Vagina (tissue), 2 donors: ENCODE measurements around the gene PAQR7.

Experiments used
- POLR2A ChIP-seq, 2 donors: fragments of 450-650 bp; IDR thresholded peaks; one replicate each; pipeline ENCODE4 v1.6.1; 2017; ENCODE audit warnings: antibody characterized with exemption in 2 of 2, mild to moderate bottlenecking in 2 of 2, moderate library complexity in 2 of 2
- POLR2AphosphoS5 ChIP-seq, 2 donors: sonication (generic); formaldehyde crosslinking; IDR thresholded peaks; one replicate each; pipeline ENCODE4 v1.9.0; 2017; ENCODE audit warnings: antibody characterized with exemption in 2 of 2, mild to moderate bottlenecking in 2 of 2, low read depth in 1 of 2; ENCODE audit not compliant: insufficient read depth in 1 of 2
- TF ChIP-seq, protein P1 (sequence below), 3 experiments: fragments of 450-650 bp in 2 of 3; fragments of 200-600 bp in 1 of 3; sonication (generic) in 1 of 3; IDR thresholded peaks; one replicate each; pipeline ENCODE4 v1.5.1; 2017 to 2019; ENCODE audit warnings: antibody characterized with exemption in 3 of 3, mild to moderate bottlenecking in 2 of 3, moderate library complexity in 2 of 3

DNA sequence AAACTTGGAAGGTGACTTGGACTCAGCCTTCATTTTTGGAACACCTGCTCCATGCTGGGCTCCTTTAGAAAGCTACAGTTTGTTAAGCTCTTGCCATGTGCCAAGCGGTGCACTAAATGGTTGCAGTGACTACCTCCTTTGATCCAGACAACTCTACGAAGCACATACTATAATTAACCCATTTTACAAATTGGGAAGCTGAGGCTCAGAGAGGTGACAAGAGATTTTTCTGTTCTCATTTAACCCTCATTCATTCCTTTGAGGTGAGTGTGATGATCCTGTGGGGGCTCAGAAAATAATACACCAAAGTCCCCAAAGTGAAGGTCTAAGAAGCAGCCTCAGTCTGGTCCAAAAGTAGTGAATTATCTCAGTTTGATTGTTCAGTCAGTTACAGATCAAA lies 1.6 kb upstream of the PAQR7 start:
- TF ChIP-seq, protein P1, sequence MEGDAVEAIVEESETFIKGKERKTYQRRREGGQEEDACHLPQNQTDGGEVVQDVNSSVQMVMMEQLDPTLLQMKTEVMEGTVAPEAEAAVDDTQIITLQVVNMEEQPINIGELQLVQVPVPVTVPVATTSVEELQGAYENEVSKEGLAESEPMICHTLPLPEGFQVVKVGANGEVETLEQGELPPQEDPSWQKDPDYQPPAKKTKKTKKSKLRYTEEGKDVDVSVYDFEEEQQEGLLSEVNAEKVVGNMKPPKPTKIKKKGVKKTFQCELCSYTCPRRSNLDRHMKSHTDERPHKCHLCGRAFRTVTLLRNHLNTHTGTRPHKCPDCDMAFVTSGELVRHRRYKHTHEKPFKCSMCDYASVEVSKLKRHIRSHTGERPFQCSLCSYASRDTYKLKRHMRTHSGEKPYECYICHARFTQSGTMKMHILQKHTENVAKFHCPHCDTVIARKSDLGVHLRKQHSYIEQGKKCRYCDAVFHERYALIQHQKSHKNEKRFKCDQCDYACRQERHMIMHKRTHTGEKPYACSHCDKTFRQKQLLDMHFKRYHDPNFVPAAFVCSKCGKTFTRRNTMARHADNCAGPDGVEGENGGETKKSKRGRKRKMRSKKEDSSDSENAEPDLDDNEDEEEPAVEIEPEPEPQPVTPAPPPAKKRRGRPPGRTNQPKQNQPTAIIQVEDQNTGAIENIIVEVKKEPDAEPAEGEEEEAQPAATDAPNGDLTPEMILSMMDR (IDR thresholded peaks at IDR 0.05) = no peak
- TF ChIP-seq POLR2A (IDR thresholded peaks at IDR 0.05) (no peak), POLR2AphosphoS5 (IDR thresholded peaks at IDR 0.05; ENCODE audit: insufficient read depth in 1 of 2, low read depth in 1 of 2) (no peak)
